AG09309 (cell line): ENCODE results near the gene LRFN2.

Experiments used
- DNase-seq: peaks from one replicate; pipeline ENCODE4 v3.0.0-alpha.2; 2010; ENCODE audit warnings: low read depth
- H3K4me3 ChIP-seq: 2 replicates; pipeline ENCODE4 v1.5.1; 2011; ENCODE audit warnings: mild to moderate bottlenecking, low read depth, low read length, moderate library complexity; ENCODE audit not compliant: control insufficient read depth
- CTCF ChIP-seq: IDR thresholded peaks from 2 replicates; pipeline ENCODE4 v1.5.1; 2011; ENCODE audit warnings: mild to moderate bottlenecking, low read depth, low read length, inconsistent platforms; ENCODE audit not compliant: insufficient read depth, control insufficient read depth; ENCODE audit errors: missing control alignments

LRFN2 gene

GRCh38 chr6:40437631-40438030 lies 149.5 kb downstream of the LRFN2 start:
- no peak for TF ChIP-seq CTCF
- no peak for DNase-seq
- no peak overlapping the region for H3K4me3 ChIP-seq

- DNase-seq: no peak
- H3K4me3 ChIP-seq: no peak overlapping the region
- no peak for TF ChIP-seq CTCF
Measured at GRCh38 chr6:40436685-40437604, 150.2 kb downstream of the LRFN2 start.

GRCh38 chr6:40432982-40433381 lies 154.2 kb downstream of the LRFN2 start:
- no peak for DNase-seq
- TF ChIP-seq CTCF: no peak
- no peak overlapping the region for H3K4me3 ChIP-seq

- no peak for TF ChIP-seq CTCF
Measured at GRCh38 chr6:40431706-40432105, 155.5 kb downstream of the LRFN2 start.

GRCh38 chr6:40427196-40427595 lies 160.0 kb downstream of the LRFN2 start:
- H3K4me3 ChIP-seq: no peak overlapping the region
- TF ChIP-seq CTCF: no peak
- no peak for DNase-seq

More at GRCh38 chr6:40431706-40432105, 155.5 kb downstream of the LRFN2 start:
- H3K4me3 ChIP-seq: no peak overlapping the region
- no peak for DNase-seq

- no peak for TF ChIP-seq CTCF
- no peak overlapping the region for H3K4me3 ChIP-seq
Measured at GRCh38 chr6:40426346-40427066, 160.7 kb downstream of the LRFN2 start.

More at GRCh38 chr6:40426346-40427066, 160.7 kb downstream of the LRFN2 start:
- no peak for DNase-seq
